Esophagus muscularis mucosa (tissue), 4 donors: ENCODE results near the gene GRIK4. TPM values are rescaled to one million over a fixed set of nuclear protein-coding genes. Genes with fewer than 3 reads are reported as not detected.

Experiments used
- DNase-seq: peaks from one replicate; pipeline ENCODE4 v3.0.0-alpha.2; 2017; ENCODE audit errors: extremely low spot score
- H3K27ac ChIP-seq, 4 donors: fragments of 200-600 bp; sonication (generic); replicated peaks in 1 of 4; 1 replicate in 3 of 4; 2 replicates in 1 of 4; pipeline ENCODE4 v1.5.1; 2016 to 2019; ENCODE audit warnings: mild to moderate bottlenecking in 1 of 4
- H3K27me3 ChIP-seq, 4 donors: fragments of 200-600 bp; sonication (generic); one replicate each; pipeline versions ENCODE4 v1.5.1 to v1.6.0; 2016 to 2019
- H3K36me3 ChIP-seq, 4 donors: fragments of 200-600 bp; sonication (generic); one replicate each; pipeline ENCODE4 v1.5.1; 2016 to 2019
- H3K4me1 ChIP-seq, 4 donors: fragments of 200-600 bp; sonication (generic); one replicate each; pipeline ENCODE4 v1.5.1; 2016 to 2019
- H3K4me3 ChIP-seq, 4 donors: fragments of 200-600 bp; sonication (generic); 1 replicate in 2 of 4; 2 replicates in 2 of 4; pipeline ENCODE4 v1.5.1; 2016 to 2019; ENCODE audit warnings: mild to moderate bottlenecking in 4 of 4, moderate library complexity in 1 of 4
- H3K9me3 ChIP-seq, 4 donors: fragments of 200-600 bp; sonication (generic); 1 replicate in 3 of 4; 2 replicates in 1 of 4; pipeline ENCODE4 v1.5.1; 2016 to 2019
- EP300 ChIP-seq: sonication (generic); formaldehyde crosslinking; IDR thresholded peaks from one replicate; pipeline ENCODE4 v1.6.1; 2017; ENCODE audit warnings: antibody characterized with exemption
- POLR2A ChIP-seq: fragments of 450-650 bp; IDR thresholded peaks from one replicate; pipeline ENCODE4 v1.6.1; 2017; ENCODE audit warnings: antibody characterized with exemption, moderate library complexity, mild to moderate bottlenecking, low read depth
- POLR2AphosphoS5 ChIP-seq, 2 donors: sonication (generic); formaldehyde crosslinking; IDR thresholded peaks; one replicate each; pipeline ENCODE4 v1.6.1; 2017; ENCODE audit warnings: antibody characterized with exemption in 2 of 2
- WGBS: methylation state at CpG from one replicate; pipeline ENCODE4 v1.1.5; 2018; 5-methylcytosine and 5-hydroxymethylcytosine counted together
- intact Hi-C: fragments of 100-400 bp; cut with DNase I; formaldehyde crosslinking; loops from one replicate; pipeline ENCODE4 v1.15.1; 2023
- total RNA-seq, 4 donors: library from RNA; depleted of rRNA; stranded (reverse); fragments of >200 nt; gene quantifications; one replicate each; pipeline versions ENCODE4 v1.1.0 to v1.2.1, GENCODE V29; 2016
- TF ChIP-seq, protein P1 (sequence below), 3 experiments: fragments of 200-600 bp in 2 of 3; fragments of 450-650 bp in 1 of 3; sonication (generic) in 2 of 3; IDR thresholded peaks; one replicate each; pipeline ENCODE4 v1.5.1; 2017 to 2019; ENCODE audit warnings: antibody characterized with exemption in 3 of 3, mild to moderate bottlenecking in 2 of 3, moderate library complexity in 1 of 3

Gene GRIK4
- total RNA-seq, 4 donors from 2014 or later = 0.13 to 0.83 (median 0.43) TPM

DNA sequence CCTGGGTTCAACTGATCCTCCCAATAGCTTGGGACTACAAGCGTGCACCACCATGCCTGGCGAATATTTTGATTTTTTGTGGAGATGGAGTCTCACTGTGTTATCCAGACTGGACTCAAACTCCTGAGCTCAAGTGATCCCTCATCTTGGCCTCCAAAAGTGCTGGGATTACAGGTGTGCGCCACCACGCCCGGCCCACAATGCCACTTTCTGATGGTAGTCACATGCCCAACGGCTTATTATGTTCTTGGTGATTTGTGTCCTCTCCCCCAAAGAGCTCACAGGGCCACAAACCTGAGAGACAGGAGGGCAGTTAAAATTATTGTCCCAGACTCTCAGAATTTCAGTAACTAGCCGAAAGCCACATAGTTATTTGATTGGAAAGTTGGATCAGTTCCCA, 9.6 kb downstream of the GRIK4 start:
- no peaks in the 10 kb centered on the region for H3K9me3 ChIP-seq
- WGBS = 94% methylated on average over 7 of the region's 7 CpGs
- intact Hi-C loops = loop anchor here (5.0 kb wide), 1 partner anchor 101 kb away; no protein-coding TSS in a partner anchor
- H3K36me3 ChIP-seq = no peaks in the 10 kb centered on the region
- no peak overlapping the region for H3K4me3 ChIP-seq
- no peak for TF ChIP-seq POLR2AphosphoS5 (IDR thresholded peaks at IDR 0.05)
- TF ChIP-seq EP300 = no peak
- TF ChIP-seq, protein P1, sequence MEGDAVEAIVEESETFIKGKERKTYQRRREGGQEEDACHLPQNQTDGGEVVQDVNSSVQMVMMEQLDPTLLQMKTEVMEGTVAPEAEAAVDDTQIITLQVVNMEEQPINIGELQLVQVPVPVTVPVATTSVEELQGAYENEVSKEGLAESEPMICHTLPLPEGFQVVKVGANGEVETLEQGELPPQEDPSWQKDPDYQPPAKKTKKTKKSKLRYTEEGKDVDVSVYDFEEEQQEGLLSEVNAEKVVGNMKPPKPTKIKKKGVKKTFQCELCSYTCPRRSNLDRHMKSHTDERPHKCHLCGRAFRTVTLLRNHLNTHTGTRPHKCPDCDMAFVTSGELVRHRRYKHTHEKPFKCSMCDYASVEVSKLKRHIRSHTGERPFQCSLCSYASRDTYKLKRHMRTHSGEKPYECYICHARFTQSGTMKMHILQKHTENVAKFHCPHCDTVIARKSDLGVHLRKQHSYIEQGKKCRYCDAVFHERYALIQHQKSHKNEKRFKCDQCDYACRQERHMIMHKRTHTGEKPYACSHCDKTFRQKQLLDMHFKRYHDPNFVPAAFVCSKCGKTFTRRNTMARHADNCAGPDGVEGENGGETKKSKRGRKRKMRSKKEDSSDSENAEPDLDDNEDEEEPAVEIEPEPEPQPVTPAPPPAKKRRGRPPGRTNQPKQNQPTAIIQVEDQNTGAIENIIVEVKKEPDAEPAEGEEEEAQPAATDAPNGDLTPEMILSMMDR (IDR thresholded peaks at IDR 0.05) = no peak
- TF ChIP-seq POLR2A = no peak
- H3K27ac ChIP-seq = no peak overlapping the region
- H3K4me1 ChIP-seq = peaks cover 0 to 8% (median 0%) of the 10 kb centered on the region in 4 donors
- H3K27me3 ChIP-seq = peaks cover 0 to 35% (median 0%) of the 10 kb centered on the region in 4 donors
- no peak for DNase-seq

DNA sequence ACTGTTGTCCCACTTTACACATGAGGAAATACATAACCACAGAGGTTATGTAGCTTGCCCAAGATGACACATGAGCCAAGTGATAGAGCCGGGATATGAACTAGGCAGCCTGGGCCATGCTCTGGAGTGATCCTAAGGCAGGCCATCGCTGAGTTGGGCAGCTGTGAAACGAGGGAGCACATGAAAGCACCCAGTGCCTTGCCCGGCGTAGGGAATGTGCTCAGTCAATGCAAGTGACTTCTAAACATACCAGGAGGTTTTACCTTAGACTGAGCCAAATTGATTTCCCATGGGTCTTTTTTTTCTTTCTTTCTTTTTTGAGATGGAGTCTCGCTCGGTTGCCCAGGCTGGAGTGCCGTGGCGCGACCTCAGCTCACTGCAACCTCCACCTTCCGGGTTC, 10.5 kb downstream of the GRIK4 start:
- no peak overlapping the region for H3K27ac ChIP-seq
- peaks cover 0 to 30% (median 0%) of the 10 kb centered on the region in 4 donors for H3K27me3 ChIP-seq
- no peak overlapping the region for H3K4me3 ChIP-seq
- no peaks in the 10 kb centered on the region for H3K9me3 ChIP-seq
- 96% methylated on average over 11 of the region's 11 CpGs for WGBS
- DNase-seq = no peak
- intact Hi-C loops = loop anchor here (5.0 kb wide), 1 partner anchor 100 kb away; no protein-coding TSS in a partner anchor
- TF ChIP-seq, protein P1 (IDR thresholded peaks at IDR 0.05) = no peak
- no peak for TF ChIP-seq POLR2AphosphoS5 (IDR thresholded peaks at IDR 0.05)
- TF ChIP-seq EP300 = no peak
- TF ChIP-seq POLR2A = no peak
- peaks cover 0 to 8% (median 2%) of the 10 kb centered on the region in 4 donors for H3K4me1 ChIP-seq
- H3K36me3 ChIP-seq = no peaks in the 10 kb centered on the region

DNA sequence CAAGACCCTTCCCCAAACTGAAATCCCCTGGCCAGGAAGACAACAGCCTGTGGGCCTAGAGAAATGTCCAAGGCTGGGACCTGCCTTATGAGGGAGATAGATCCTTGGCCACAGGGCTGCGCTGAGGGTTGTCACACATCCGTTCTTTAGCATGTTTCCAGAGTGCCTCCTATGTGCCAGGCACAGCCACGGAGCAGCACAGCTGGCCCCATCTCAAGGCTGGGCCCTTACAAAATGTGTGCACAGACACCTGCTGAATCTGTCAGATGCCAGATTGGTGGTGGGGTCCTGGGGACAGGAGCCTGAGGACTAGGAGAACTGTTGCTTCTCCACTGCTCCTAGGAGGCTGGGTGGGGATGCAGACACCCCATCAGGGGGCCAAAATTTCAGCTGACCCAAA, 11.2 kb downstream of the GRIK4 start:
- Histone ChIP-seq H3K9me3 (no peaks in the 10 kb centered on the region), H3K4me1 (peaks cover 0 to 8% (median 7%) of the 10 kb centered on the region in 4 donors), H3K36me3 (no peaks in the 10 kb centered on the region), H3K27me3 (peaks cover 0 to 31% (median 0%) of the 10 kb centered on the region in 4 donors), H3K27ac (no peak overlapping the region), H3K4me3 (no peak overlapping the region)
- TF ChIP-seq POLR2A (no peak), EP300 (no peak), POLR2AphosphoS5 (IDR thresholded peaks at IDR 0.05) (no peak)
- TF ChIP-seq, protein P1 (IDR thresholded peaks at IDR 0.05) = no peak
- intact Hi-C loops = loop anchor here (5.0 kb wide), 1 partner anchor 100 kb away; no protein-coding TSS in a partner anchor
- no peak for DNase-seq
- WGBS = 93% methylated on average over 2 of the region's 3 CpGs

DNA sequence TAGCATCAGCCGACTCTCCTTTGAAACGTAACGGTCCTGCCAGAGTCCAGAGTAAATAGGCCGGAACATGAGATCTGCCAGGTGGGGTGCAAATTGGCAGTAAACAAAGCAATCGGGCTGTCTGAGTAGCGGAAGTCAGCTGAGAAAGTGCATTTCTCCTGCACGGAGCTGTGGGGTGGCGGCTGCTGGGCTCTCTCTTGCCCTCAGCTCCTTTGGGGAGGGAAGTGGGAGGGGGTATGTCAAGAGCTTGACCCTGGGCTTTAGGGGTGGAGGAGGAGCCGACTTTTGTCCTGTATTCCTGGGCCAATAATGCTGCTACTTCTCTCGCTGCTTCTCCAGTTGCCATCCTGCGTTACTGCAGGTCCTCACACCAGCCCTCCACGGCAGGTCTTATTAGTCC, 11.6 kb downstream of the GRIK4 start:
- 79% methylated on average over 11 of the region's 12 CpGs for WGBS
- intact Hi-C loops = loop anchor here (5.0 kb wide), 1 partner anchor 99 kb away; no protein-coding TSS in a partner anchor
- no peak for DNase-seq

More for the DNA sequence above, 11.6 kb downstream of the GRIK4 start:
- Histone ChIP-seq H3K9me3 (no peaks in the 10 kb centered on the region), H3K27ac (no peak overlapping the region), H3K36me3 (no peaks in the 10 kb centered on the region), H3K4me3 (no peak overlapping the region), H3K27me3 (peaks cover 0 to 36% (median 0%) of the 10 kb centered on the region in 4 donors), H3K4me1 (peaks cover 0 to 8% (median 7%) of the 10 kb centered on the region in 4 donors)
- TF ChIP-seq, protein P1 (IDR thresholded peaks at IDR 0.05) = no peak
- TF ChIP-seq POLR2AphosphoS5 (IDR thresholded peaks at IDR 0.05) (no peak), POLR2A (no peak), EP300 (no peak)
